ENCODE results near the gene LONRF2. TPM values are rescaled to one million over a fixed set of nuclear protein-coding genes. Genes with fewer than 3 reads are reported as not detected.

LONRF2 gene
- total RNA-seq, 1 experiment from 2014 or later: 1.1 TPM

- ChIA-PET POLR2A (ENCODE audit: unreplicated experiment) (no interaction called here), CTCF (no interaction called here)
- ATAC-seq (no peak), DNase-seq (no peak)
- H3K4me2 ChIP-seq (ENCODE audit: low read length): no peak overlapping the region
- no peak overlapping the region for H3K27ac ChIP-seq (ENCODE audit: low read length)
- no peak overlapping the region for H3K4me3 ChIP-seq (ENCODE audit: low read length)
- H3K9me2 ChIP-seq (replicated peaks; ENCODE audit: low read length): no peaks in the 10 kb centered on the region
- no TSS peak for BruUV-seq (replicated peaks)
- H3K9ac ChIP-seq (ENCODE audit: low read length): no peak overlapping the region
- peaks cover 3% of the 10 kb centered on the region; the same call in 1 of the 2 replicates for H3K27me3 ChIP-seq (ENCODE audit: low read length)
- H3K36me3 ChIP-seq (ENCODE audit: low read depth, low read length): no peaks in the 10 kb centered on the region
- no peak for TF ChIP-seq EZH2 (IDR thresholded peaks at IDR 0.05; ENCODE audit: low read length, unreplicated experiment)
- no peak for TF ChIP-seq EZH2phosphoT487 (IDR thresholded peaks at IDR 0.05; ENCODE audit: borderline replicate concordance, low read length)
- TF ChIP-seq, protein P1, sequence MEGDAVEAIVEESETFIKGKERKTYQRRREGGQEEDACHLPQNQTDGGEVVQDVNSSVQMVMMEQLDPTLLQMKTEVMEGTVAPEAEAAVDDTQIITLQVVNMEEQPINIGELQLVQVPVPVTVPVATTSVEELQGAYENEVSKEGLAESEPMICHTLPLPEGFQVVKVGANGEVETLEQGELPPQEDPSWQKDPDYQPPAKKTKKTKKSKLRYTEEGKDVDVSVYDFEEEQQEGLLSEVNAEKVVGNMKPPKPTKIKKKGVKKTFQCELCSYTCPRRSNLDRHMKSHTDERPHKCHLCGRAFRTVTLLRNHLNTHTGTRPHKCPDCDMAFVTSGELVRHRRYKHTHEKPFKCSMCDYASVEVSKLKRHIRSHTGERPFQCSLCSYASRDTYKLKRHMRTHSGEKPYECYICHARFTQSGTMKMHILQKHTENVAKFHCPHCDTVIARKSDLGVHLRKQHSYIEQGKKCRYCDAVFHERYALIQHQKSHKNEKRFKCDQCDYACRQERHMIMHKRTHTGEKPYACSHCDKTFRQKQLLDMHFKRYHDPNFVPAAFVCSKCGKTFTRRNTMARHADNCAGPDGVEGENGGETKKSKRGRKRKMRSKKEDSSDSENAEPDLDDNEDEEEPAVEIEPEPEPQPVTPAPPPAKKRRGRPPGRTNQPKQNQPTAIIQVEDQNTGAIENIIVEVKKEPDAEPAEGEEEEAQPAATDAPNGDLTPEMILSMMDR (conservative IDR thresholded peaks at IDR 0.05; ENCODE audit: low read depth, low read length): no peak
- no peaks in the 10 kb centered on the region for H3K4me1 ChIP-seq (ENCODE audit: insufficient read depth, low read length)
- intact Hi-C loops (cut with micrococcal nuclease): no loop called here
- H4K20me1 ChIP-seq (ENCODE audit: low read length): no peaks in the 10 kb centered on the region
- H3K9me3 ChIP-seq (ENCODE audit: low read length): no peaks in the 10 kb centered on the region
- no peak overlapping the region for H2AFZ ChIP-seq (ENCODE audit: low read length)
- H3F3A ChIP-seq (ENCODE audit: low read length, unreplicated experiment): no peaks in the 10 kb centered on the region
- no peaks in the 10 kb centered on the region for H3K79me2 ChIP-seq (ENCODE audit: low read length)
Observed at GRCh38 chr2:100309973-100310719, 12.2 kb downstream of the LONRF2 start.

DNA sequence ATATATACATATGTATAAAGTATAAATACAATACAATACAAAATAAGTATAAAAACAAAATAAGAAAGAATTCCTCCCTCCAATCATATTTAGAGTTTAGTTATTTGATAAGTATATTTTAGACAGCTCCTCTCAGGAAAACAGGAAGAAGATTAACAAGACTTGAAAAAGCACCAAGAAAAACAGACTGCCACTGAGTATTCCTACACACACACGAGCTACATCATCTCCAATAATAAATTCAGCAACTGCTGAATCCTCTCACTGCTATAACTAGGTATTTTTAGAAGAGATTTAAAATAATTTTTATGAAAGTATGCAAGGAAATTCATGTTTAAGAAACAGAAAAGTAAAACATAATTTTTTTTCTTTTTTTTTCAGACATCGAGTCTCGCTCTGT, 13.0 kb downstream of the LONRF2 start:
- Histone ChIP-seq H3F3A (ENCODE audit: low read length, unreplicated experiment) (no peaks in the 10 kb centered on the region), H4K20me1 (ENCODE audit: low read length) (no peaks in the 10 kb centered on the region), H3K4me3 (ENCODE audit: low read length) (no peak overlapping the region), H3K9me2 (replicated peaks; ENCODE audit: low read length) (no peaks in the 10 kb centered on the region), H3K9ac (ENCODE audit: low read length) (no peak overlapping the region), H3K9me3 (ENCODE audit: low read length) (no peaks in the 10 kb centered on the region), H3K36me3 (ENCODE audit: low read depth, low read length) (no peaks in the 10 kb centered on the region), H3K4me2 (ENCODE audit: low read length) (no peak overlapping the region), H3K4me1 (ENCODE audit: insufficient read depth, low read length) (no peaks in the 10 kb centered on the region), H2AFZ (ENCODE audit: low read length) (no peak overlapping the region), H3K27ac (ENCODE audit: low read length) (no peak overlapping the region), H3K27me3 (ENCODE audit: low read length) (peaks cover 3% of the 10 kb centered on the region; the same call in 1 of the 2 replicates), H3K79me2 (ENCODE audit: low read length) (no peaks in the 10 kb centered on the region)
- ATAC-seq (no peak), DNase-seq (no peak)
- CTCF ChIA-PET: no interaction called here
- TF ChIP-seq EZH2phosphoT487 (IDR thresholded peaks at IDR 0.05; ENCODE audit: borderline replicate concordance, low read length): no peak
- TF ChIP-seq, protein P1 (conservative IDR thresholded peaks at IDR 0.05; ENCODE audit: low read depth, low read length): no peak
- no peak for TF ChIP-seq EZH2 (IDR thresholded peaks at IDR 0.05; ENCODE audit: low read length, unreplicated experiment)
- no TSS peak for BruUV-seq (replicated peaks)
- POLR2A ChIA-PET (ENCODE audit: unreplicated experiment): no interaction called here
- intact Hi-C loops (cut with micrococcal nuclease): no loop called here

DNA sequence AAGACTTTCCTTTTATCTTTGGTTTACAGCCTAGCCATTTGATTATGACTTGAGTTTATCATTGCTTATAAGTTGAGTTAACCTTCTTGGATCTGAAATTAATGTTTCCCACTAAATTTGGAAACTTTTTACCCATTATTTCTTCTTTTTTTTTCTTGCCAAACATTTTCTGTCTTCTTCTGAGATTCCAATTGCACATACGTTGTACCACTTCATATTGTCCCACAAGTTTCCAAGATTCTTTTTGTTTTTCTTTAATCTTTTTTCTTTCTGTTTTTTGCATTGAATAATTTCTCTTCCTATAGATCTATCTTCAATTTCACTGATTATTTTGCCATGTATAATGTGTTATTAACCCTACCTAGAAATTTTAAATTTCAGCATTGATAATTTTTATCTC, 18.6 kb downstream of the LONRF2 start:
- intact Hi-C loops (cut with micrococcal nuclease): no loop called here
- Histone ChIP-seq H3K9me2 (replicated peaks; ENCODE audit: low read length) (no peaks in the 10 kb centered on the region), H3K4me3 (ENCODE audit: low read length) (no peak overlapping the region), H4K20me1 (ENCODE audit: low read length) (no peaks in the 10 kb centered on the region), H3K36me3 (ENCODE audit: low read depth, low read length) (no peaks in the 10 kb centered on the region), H3K9ac (ENCODE audit: low read length) (no peak overlapping the region), H3K4me1 (ENCODE audit: insufficient read depth, low read length) (no peaks in the 10 kb centered on the region), H3K9me3 (ENCODE audit: low read length) (0 out of 2 replicates have a peak, but pooled peaks cover 5% of the 10 kb centered on the region), H3K79me2 (ENCODE audit: low read length) (no peaks in the 10 kb centered on the region), H3K27me3 (ENCODE audit: low read length) (no peaks in the 10 kb centered on the region), H3F3A (ENCODE audit: low read length, unreplicated experiment) (no peaks in the 10 kb centered on the region), H3K27ac (ENCODE audit: low read length) (no peak overlapping the region), H3K4me2 (ENCODE audit: low read length) (no peak overlapping the region), H2AFZ (ENCODE audit: low read length) (no peak overlapping the region)
- no TSS peak for BruUV-seq (replicated peaks)
- ChIA-PET CTCF (no interaction called here), POLR2A (ENCODE audit: unreplicated experiment) (no interaction called here)
- no peak for DNase-seq
- no peak for ATAC-seq
- TF ChIP-seq EZH2phosphoT487 (IDR thresholded peaks at IDR 0.05; ENCODE audit: borderline replicate concordance, low read length): no peak
- TF ChIP-seq EZH2 (IDR thresholded peaks at IDR 0.05; ENCODE audit: low read length, unreplicated experiment): no peak
- TF ChIP-seq, protein P1 (conservative IDR thresholded peaks at IDR 0.05; ENCODE audit: low read depth, low read length): no peak
